MM.1S (cell line): Measurements from ENCODE around the gene CFAP251.

Source experiments
- DNase-seq: peaks from one replicate; pipeline ENCODE4 v3.0.0-alpha.2; 2015
- H2AFZ ChIP-seq: fragments of 300-600 bp; sonication (generic); 2 replicates; pipeline ENCODE4 v1.6.0; 2016; ENCODE audit warnings: antibody characterized with exemption, low read length
- H3F3A ChIP-seq: fragments of 300-600 bp; sonication (generic); 2 replicates; pipeline ENCODE4 v1.6.1; 2016; ENCODE audit warnings: mild to moderate bottlenecking, antibody characterized with exemption, low read length, moderate library complexity, mixed read lengths; ENCODE audit not compliant: insufficient read depth
- H3K27ac ChIP-seq: fragments of 300-600 bp; sonication (generic); 2 replicates; pipeline ENCODE4 v1.5.1; 2016; ENCODE audit warnings: mild to moderate bottlenecking, low read length
- H3K27me3 ChIP-seq: fragments of 300-600 bp; sonication (generic); replicated peaks from 2 replicates; pipeline ENCODE4 v1.6.0; 2016; ENCODE audit warnings: low read length; ENCODE audit not compliant: insufficient read depth
- H3K36me3 ChIP-seq: fragments of 300-600 bp; sonication (generic); replicated peaks from 2 replicates; pipeline ENCODE4 v1.6.1; 2016; ENCODE audit warnings: mild to moderate bottlenecking, low read length, mixed read lengths; ENCODE audit not compliant: insufficient read depth
- H3K4me1 ChIP-seq: fragments of 300-600 bp; sonication (generic); 2 replicates; pipeline ENCODE4 v1.6.1; 2016; ENCODE audit warnings: low read length, mixed read lengths
- H3K4me2 ChIP-seq: fragments of 300-600 bp; sonication (generic); 2 replicates; pipeline ENCODE4 v1.6.0; 2016; ENCODE audit warnings: low read depth, low read length
- H3K4me3 ChIP-seq: fragments of 300-600 bp; sonication (generic); 2 replicates; pipeline ENCODE4 v1.5.1; 2016; ENCODE audit warnings: low read length, mixed read lengths
- H3K79me2 ChIP-seq: fragments of 300-600 bp; sonication (generic); 2 replicates; pipeline ENCODE4 v1.6.1; 2016; ENCODE audit warnings: mixed run types, low read length, mixed read lengths
- H3K9ac ChIP-seq: fragments of 300-600 bp; sonication (generic); 2 replicates; pipeline ENCODE4 v1.6.1; 2016; ENCODE audit warnings: low read length, mixed read lengths
- H3K9me2 ChIP-seq: fragments of 300-600 bp; sonication (generic); replicated peaks from 2 replicates; pipeline ENCODE4 v1.6.1; 2016; ENCODE audit warnings: mild to moderate bottlenecking, low read length, mixed read lengths; ENCODE audit not compliant: insufficient read depth
- H3K9me3 ChIP-seq: fragments of 300-600 bp; sonication (generic); replicated peaks from 2 replicates; pipeline ENCODE4 v1.6.1; 2016; ENCODE audit warnings: mild to moderate bottlenecking, low read length, mixed read lengths; ENCODE audit not compliant: insufficient read depth
- H4K20me1 ChIP-seq: fragments of 300-600 bp; sonication (generic); 2 replicates; pipeline ENCODE4 v1.6.1; 2016; ENCODE audit warnings: mild to moderate bottlenecking, low read length, moderate library complexity, mixed read lengths; ENCODE audit not compliant: insufficient read depth
- EZH2 ChIP-seq: fragments of 300-600 bp; sonication (generic); optimal IDR thresholded peaks from 2 replicates; pipeline ENCODE3; 2017; ENCODE audit warnings: low read depth, mild to moderate bottlenecking, antibody characterized with exemption, low read length, mixed read lengths
- EZH2phosphoT487 ChIP-seq: fragments of 300-600 bp; sonication (generic); IDR thresholded peaks from 2 replicates; pipeline ENCODE4 v1.6.1; 2018; ENCODE audit warnings: antibody characterized with exemption, low read length
- TF ChIP-seq, protein P1 (sequence below): fragments of 300-600 bp; sonication (generic); IDR thresholded peaks from 2 replicates; pipeline ENCODE4 v1.5.1; 2016; ENCODE audit warnings: antibody characterized with exemption, low read length, mixed read lengths

The CFAP251 gene

DNA sequence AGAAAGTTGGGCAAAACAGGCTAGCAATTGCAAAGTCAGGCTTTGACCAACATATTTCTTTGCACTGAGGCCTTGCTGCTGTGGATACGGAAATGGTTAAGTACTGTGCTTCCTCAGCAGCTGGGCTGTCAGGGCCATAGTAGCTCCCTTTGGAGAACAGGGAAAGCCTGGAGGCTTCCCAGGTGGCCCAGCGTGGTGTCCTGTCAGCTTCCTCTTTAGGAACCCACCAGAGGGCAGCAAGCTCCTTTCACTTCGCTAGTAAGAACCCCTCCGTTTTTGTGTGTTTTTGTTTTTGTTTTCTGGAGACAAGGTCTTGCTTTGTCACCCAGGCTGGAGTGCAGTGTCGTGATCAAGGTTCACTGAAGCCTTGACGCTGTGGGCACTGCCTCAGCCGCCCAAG lies 1.7 kb upstream of the CFAP251 start:
- Histone ChIP-seq H3K27ac (no peak overlapping the region), H3K4me2 (no peak overlapping the region), H4K20me1 (no peaks in the 10 kb centered on the region), H3K79me2 (no peaks in the 10 kb centered on the region), H3K9ac (no peak overlapping the region), H3K9me2 (no peaks in the 10 kb centered on the region), H3F3A (no peaks in the 10 kb centered on the region; the same call in 1 of the 2 replicates), H3K4me3 (no peak overlapping the region), H2AFZ (no peak overlapping the region), H3K4me1 (no peaks in the 10 kb centered on the region), H3K27me3 (no peaks in the 10 kb centered on the region), H3K9me3 (no peaks in the 10 kb centered on the region), H3K36me3 (no peaks in the 10 kb centered on the region)
- TF ChIP-seq, protein P1, sequence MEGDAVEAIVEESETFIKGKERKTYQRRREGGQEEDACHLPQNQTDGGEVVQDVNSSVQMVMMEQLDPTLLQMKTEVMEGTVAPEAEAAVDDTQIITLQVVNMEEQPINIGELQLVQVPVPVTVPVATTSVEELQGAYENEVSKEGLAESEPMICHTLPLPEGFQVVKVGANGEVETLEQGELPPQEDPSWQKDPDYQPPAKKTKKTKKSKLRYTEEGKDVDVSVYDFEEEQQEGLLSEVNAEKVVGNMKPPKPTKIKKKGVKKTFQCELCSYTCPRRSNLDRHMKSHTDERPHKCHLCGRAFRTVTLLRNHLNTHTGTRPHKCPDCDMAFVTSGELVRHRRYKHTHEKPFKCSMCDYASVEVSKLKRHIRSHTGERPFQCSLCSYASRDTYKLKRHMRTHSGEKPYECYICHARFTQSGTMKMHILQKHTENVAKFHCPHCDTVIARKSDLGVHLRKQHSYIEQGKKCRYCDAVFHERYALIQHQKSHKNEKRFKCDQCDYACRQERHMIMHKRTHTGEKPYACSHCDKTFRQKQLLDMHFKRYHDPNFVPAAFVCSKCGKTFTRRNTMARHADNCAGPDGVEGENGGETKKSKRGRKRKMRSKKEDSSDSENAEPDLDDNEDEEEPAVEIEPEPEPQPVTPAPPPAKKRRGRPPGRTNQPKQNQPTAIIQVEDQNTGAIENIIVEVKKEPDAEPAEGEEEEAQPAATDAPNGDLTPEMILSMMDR: no peak
- TF ChIP-seq EZH2 (no peak), EZH2phosphoT487 (no peak)
- no peak for DNase-seq

DNA sequence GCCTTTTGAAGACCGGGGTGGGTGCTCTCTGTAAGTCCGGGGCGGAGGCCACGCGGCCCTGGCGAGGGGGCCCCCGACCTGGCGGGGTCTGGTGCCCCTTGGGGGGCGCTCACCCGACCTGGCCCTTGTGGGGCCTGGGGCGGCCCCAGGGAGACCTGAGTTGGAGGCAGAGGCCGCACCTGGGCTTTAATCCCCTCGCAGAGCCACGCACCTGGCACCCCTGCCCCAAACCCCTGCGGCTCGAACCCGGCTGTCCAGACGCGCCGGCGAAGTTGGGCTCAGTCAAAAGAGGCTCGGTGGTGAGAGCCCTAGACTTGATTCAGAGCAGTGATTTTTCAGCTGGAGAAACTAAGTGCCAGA lies 267 bp downstream of the CFAP251 start:
- Histone ChIP-seq H3K4me3 (peak overlapping the region; percentile 48), H3K4me1 (no peaks in the 10 kb centered on the region), H3K27ac (no peak overlapping the region), H2AFZ (0 out of 2 replicates have a peak overlapping the region, but pooled peaks have one; percentile 45), H3K79me2 (no peaks in the 10 kb centered on the region), H4K20me1 (no peaks in the 10 kb centered on the region), H3F3A (no peaks in the 10 kb centered on the region), H3K36me3 (no peaks in the 10 kb centered on the region), H3K4me2 (peak overlapping the region; percentile 62; the same call in 1 of the 2 replicates), H3K9me2 (no peaks in the 10 kb centered on the region), H3K27me3 (no peaks in the 10 kb centered on the region), H3K9ac (no peak overlapping the region; the same call in 1 of the 2 replicates), H3K9me3 (no peaks in the 10 kb centered on the region)
- no peak for DNase-seq
- TF ChIP-seq EZH2phosphoT487: no peak
- TF ChIP-seq, protein P1: no peak
- TF ChIP-seq EZH2: no peak

DNA sequence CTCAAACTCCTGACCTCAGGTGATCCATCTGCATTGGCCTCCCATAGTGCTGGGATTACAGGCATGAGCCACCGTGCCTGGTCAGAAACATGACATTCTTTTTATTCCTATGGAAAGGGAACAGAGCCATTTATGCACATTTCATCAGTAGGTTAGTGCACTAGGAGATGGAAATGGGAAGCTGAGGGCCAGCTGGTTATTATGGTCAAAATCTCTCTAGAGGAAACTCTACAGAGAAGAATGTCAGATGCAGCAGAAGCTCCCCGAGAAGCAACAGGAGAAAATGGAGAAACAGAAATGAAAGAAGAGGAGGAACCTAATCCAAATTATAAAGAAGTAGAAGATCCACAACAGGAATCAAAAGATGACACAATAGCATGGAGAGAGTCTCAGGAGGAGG lies 2.7 kb downstream of the CFAP251 start:
- DNase-seq: no peak
- no peak overlapping the region for H3K27ac ChIP-seq
- no peaks in the 10 kb centered on the region for H3K9me2 ChIP-seq
- no peaks in the 10 kb centered on the region for H3K9me3 ChIP-seq
- no peaks in the 10 kb centered on the region for H3F3A ChIP-seq
- H3K4me1 ChIP-seq: no peaks in the 10 kb centered on the region
- no peak overlapping the region for H2AFZ ChIP-seq
- no peak overlapping the region for H3K4me3 ChIP-seq
- no peak overlapping the region for H3K9ac ChIP-seq
- H3K36me3 ChIP-seq: no peaks in the 10 kb centered on the region
- no peak overlapping the region for H3K4me2 ChIP-seq
- no peaks in the 10 kb centered on the region for H3K79me2 ChIP-seq
- H4K20me1 ChIP-seq: no peaks in the 10 kb centered on the region
- no peaks in the 10 kb centered on the region for H3K27me3 ChIP-seq
- TF ChIP-seq EZH2phosphoT487 (no peak), EZH2 (no peak)
- TF ChIP-seq, protein P1: no peak

DNA sequence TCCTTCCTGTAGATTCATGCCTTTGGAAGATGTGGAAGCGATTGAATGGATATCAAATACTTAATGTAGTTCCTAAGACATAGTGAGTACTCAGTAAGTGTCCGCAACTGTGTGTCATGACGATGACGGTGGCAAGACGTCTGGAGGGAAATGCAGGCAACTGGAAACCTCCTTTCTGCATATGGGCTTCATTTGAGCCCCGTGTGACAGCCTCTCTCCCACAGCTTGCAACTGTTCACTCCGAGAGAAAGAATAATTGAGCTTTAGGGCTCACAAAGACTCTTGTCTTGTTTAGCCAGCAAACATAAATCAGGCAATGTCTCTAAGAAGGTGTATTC lies 6.9 kb downstream of the CFAP251 start:
- Histone ChIP-seq H2AFZ (no peak overlapping the region), H3K4me2 (no peak overlapping the region)
- TF ChIP-seq EZH2 (no peak), EZH2phosphoT487 (no peak)
- TF ChIP-seq, protein P1: no peak

More for the DNA sequence above, 6.9 kb downstream of the CFAP251 start:
- Histone ChIP-seq H3K27ac (no peak overlapping the region), H4K20me1 (no peaks in the 10 kb centered on the region), H3K4me1 (no peaks in the 10 kb centered on the region), H3F3A (no peaks in the 10 kb centered on the region), H3K9me3 (no peaks in the 10 kb centered on the region), H3K36me3 (no peaks in the 10 kb centered on the region), H3K79me2 (no peaks in the 10 kb centered on the region), H3K9ac (no peak overlapping the region), H3K27me3 (no peaks in the 10 kb centered on the region), H3K4me3 (no peak overlapping the region), H3K9me2 (no peaks in the 10 kb centered on the region)
- no peak for DNase-seq
